Measurements from ENCODE around the gene SLC23A2.

GRCh38 chr20:4896971-4897497, 104.3 kb downstream of the SLC23A2 start:
- TF ChIP-seq POLR2AphosphoS5 (IDR thresholded peaks at IDR 0.05; ENCODE audit: low read depth, low read length) (no peak), POLR2A (IDR thresholded peaks at IDR 0.05; ENCODE audit: low read depth, low read length) (no peak)

All from GM12892 (cell line).